NCI-H146 treated with DMSO at 0.1 percent for 48 hours (cell line): ENCODE measurements around the gene BAG3.
"Not testable (repeated sequence)": the region's sequence is repeated elsewhere in the genome, so short reads cannot be mapped to it uniquely, and the experiment has no call there.

Experiments used
- DNase-seq: peaks from one replicate; lab custom pipeline; 2025; ENCODE audit not compliant: unreplicated experiment; lab: John Stamatoyannopoulos, UW

Gene BAG3

DNA sequence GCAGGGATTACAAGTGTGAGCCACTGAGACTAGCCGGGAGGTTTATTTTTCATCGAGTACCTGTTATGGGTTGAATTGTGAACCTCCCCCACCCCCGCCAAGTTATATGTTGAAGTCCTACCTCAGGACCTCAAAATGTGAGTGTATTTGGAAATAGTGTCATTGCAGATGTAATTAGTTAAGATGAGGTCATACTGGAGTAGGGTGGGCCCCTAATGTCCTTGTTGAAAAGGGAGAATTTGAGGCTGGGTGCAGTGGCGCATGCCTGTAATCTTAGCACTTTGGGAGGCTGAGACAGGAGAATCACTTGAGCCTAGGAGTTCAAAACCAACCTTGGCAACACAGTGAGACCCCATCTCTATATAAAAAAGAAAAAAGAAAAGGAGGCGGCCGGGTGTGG, 10.8 kb upstream of the BAG3 start:
- DNase-seq: no peak

DNA sequence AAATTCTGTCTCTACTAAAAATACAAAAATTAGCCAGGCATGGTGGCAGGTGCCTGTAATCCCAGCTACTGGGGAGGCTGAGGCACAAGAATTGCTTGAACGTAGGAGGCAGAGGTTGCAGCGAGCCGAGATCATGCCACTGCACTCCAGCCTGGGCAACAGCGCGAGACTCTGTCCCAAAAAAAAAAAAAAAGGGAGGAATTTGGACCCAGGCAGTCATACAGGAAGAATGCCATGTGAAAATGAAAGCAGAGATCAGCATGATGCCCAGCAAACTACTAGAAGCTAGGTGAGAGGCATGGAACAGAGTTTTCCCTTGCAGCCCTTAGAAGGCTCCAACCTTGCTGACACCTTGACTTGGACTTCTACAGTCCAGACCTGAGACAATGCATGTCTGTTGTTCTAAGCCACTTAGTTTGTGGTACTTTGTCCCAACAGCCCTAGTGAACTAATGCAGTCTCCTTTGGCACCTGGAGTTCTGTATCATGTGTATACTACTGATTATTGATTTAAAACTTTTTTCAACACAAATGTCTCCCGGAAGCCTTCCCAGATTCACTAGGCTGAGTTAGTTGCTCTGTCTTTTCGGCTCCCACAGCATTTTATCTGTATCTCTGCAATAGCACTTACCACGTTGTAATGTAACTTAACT, 10.2 kb upstream of the BAG3 start:
- DNase-seq: no peak

DNA sequence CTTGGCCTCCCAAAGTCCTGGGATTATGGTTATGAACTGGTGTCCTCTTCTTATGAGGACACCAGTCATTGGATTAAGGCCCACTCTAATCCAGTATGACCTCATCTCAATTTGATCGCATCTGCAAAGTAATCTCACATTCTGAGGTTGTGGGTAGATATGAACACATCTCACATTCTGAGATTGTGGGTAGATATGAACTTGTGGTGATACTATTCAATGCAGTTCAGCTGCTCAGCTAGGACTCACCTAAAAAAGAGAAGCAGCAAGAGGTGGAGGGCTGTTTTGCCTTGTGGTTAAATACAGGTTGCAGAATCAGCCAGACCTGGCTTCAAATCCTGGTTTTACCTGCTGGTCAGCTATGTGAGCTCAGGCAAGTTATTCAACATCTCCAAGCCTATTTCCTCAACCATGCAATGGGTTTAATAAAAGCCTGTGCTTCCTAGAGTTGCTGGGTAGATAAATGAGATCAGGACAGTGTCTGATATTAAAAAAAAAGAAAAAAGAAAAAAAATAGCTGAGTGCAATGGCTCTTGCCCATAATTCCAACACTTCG, 8.5 kb upstream of the BAG3 start:
- no peak for DNase-seq

DNA sequence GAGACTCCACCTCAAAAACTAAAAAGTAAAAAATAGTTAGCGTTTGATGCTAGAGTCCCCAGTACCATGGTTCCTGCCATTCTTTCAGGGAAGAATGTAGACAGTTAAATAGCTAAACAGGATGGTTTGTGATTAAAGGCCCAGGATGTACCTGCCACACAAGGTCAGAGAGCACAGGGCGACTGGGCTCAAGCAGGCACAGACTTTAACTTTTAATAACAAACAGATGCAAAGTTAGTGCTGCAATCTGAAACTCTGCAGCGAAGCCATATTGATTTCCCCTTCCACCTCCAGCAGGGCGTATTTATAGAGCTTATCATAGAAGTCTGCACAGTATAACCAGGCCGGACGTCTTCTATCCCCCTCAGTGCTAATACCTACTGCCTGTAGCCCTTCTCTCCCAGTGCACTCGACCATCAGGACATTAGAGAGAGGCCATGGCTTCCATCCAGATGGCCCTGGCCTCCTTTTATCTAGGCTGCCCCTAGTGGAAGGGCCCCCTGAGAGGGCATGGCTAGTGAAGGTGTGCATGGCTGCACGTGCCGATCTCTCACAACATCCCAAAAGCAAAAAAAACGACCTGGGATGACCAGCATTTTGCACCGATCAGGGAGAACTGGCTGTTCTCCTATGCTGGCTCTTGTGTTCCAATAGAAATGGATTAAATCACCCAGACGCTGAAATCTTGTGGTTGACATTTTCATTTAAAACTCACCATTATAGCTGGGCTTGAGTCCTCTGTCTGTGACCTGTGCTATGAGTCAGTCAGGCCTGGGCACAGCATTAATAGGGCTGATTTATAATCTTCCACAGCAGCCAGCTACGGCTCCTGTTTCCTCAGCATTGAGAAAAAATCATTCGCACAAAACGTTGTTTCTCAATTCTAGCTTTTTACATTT, 7.6 kb upstream of the BAG3 start:
- DNase-seq: no peak

DNA sequence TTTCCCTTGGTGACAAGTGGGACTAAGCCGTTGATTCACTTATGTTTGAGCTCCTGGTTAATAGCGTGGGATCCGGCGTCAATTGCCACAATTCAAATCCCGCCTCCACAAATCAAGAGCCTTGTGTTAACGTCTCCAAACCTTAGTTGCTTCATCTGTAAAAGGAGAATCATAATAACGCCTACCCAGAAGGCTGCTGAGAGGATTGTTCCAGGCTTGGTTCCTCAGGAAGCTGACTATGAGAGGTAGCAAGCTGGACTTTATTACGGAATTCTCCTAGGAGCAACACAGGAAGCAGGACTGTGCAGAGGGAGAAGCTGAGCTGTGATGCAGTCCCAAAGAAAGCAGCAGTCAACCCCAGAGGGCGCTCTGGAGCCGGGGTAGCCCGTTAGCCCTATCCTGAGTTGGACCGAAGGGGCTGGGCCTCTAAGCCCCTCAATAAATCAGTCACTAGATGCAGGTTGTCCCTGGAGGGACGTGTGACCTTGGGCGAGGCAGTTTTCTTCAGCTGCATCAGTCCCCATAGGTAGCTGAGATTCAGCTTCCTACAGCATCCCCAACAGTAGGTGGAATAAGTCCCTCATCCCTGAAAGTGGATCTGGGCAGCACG, 6.9 kb upstream of the BAG3 start:
- DNase-seq: no peak

DNA sequence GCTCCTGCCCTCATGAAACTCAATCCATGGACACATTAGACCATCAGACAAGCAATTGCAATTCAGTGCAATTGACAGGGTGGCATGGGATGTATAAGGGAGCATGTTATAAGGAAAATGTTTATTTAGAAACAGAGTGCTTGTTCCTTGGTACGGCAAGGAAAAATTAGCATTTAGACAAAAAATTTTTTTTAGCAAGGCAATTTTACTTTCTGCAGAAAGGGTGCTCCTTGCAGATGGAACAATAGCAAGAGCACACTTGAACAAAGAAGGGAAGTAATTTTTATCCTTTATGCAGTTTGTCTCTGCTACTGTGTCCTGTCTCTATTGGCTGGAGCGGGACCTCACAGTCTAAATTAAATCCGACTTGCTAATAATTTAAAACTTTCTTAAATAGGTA, 6.2 kb upstream of the BAG3 start:
- DNase-seq: no peak

DNA sequence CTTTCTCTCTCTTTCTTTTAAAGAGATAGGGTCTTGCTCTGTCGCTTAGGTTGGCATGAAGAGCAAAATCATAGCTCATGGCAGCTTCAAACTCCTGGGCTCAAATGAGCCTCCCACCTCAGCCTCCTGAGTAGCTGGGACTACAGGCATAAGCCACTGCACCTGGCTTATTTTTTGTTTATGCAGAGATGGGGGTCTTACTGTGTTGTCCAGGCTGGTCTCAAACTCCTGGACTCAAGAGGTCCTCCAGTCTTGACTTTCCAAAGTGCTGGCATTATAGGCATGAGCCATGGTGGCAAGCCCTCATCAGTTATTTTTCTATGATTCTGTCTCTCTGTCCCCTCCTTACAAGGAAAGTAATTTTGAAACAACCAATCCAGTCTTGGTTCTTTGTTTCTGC, 1.1 kb upstream of the BAG3 start:
- DNase-seq: no peak

DNA sequence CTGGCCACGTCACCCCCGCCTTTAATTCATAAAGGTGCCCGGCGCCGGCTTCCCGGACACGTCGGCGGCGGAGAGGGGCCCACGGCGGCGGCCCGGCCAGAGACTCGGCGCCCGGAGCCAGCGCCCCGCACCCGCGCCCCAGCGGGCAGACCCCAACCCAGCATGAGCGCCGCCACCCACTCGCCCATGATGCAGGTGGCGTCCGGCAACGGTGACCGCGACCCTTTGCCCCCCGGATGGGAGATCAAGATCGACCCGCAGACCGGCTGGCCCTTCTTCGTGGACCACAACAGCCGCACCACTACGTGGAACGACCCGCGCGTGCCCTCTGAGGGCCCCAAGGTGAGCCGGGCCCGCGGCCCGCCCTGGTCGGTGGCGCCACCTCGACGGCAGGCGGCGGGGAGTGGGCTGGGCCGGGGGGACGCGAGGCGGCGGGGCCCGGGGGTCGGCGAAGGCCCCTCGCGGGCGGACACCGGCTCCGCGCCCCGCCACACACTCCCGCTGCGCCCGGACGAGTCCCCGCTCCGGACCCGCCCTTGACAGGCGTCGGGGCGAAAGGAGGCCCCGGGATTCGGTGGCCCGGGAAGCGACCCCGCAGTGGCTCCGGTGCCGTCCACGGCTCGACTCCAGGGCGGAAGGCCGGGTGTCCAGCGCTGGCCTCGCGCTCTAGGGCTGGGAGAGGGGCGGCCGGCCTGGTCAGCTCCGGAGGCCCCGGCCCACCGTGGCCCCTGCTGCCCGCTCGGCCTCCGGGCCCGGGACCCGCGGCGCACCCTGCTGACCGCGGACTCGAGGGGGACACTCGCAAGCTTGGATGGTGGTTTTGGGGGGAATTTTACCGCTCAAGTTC, 557 bp downstream of the BAG3 start:
- no peak for DNase-seq

DNA sequence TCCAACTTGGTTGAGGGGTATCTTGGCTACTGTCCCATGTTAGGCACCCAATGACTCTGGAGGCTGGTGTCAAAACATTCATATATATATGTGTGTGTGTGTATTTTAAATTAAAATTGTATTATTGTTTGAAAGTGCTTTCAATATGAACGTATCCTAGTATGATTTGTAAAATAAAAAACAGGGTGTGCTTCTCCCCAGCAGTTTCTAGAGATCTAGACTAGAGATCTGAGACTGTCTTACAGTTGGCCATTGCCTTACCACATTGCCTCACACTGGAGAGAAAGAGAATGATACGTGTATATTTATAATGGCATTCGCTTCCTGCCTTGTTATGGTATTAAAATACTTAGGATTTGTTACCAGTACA, 1.2 kb downstream of the BAG3 start:
- peak; percentile 25 for DNase-seq

DNA sequence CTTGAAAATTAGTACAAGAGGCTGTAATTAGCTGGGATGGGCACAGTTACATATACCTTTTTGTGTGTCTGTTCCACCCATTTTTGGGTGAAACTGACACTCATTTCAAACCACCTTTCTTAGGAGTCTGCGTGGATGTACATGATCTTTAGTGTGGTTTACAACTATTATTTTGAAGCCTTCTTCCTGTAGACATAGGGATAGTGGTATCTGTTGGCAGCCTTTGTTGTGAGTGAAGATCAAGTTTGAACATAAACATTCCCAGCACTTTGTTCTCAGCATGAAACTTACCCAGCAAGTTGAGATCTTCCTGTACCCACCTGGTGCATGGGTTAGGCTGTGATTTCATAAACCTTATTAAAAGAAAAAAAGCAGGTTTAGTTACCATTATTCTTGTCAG, 2.0 kb downstream of the BAG3 start:
- no peak for DNase-seq

DNA sequence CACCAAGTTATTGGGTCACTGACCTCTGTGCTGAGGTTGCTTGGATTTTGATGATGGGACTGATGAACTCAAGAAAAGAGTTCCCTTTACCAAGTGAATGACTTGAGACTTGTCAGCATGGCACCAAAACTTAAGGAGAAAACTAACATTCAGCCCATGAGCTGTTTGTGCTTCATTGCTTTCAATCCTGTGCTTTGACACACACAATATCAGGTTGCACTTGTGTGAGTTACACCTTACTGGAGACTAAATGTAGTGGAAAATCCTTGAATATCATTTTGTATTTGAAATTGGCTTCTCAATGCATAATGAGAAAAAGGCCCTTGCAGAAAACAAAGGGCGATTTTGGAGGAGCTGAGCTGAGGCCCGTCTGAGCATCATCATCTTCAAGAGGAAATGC, 2.7 kb downstream of the BAG3 start:
- no peak for DNase-seq

DNA sequence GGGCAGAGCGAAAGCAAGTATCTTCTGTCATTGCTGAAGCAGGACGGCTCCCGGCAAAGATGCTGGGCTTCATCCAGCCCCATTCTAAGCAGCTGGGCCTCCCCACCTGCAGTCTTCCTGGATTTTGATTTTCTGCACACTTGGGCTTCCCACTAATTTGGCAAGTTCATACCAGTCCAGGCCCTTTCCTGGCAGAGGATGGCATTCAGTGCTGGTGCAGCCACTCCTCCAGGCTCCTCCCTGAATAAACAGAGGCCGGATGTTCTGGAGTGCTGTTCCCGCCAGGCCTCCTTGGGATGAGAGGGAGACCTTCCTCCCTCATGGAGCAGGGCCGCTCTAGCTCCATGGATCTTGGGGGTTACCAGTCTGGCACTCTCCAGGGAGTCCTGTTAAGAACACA, 3.4 kb downstream of the BAG3 start:
- no peak for DNase-seq

DNA sequence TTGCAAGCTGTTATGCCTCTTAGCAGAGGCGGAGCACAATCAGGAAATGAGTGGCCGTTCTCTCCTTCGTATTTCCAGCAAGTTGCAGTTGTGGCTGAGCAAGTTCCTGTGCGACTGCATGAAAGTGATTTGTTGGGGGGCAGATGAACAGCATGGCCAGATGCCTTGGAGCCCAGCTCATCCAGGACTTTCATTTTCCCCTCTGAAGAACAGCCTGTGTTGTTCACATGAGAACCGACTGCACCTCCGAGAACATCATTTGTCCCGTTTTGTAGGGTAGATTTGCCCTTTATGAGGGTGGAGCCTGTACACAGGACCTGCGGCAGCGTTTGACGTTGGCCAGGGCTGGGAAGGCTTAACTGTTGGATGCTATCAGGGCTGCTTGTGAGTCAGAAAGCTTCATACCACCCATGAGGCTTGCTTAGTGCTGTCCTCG, 4.4 kb downstream of the BAG3 start:
- no peak for DNase-seq

DNA sequence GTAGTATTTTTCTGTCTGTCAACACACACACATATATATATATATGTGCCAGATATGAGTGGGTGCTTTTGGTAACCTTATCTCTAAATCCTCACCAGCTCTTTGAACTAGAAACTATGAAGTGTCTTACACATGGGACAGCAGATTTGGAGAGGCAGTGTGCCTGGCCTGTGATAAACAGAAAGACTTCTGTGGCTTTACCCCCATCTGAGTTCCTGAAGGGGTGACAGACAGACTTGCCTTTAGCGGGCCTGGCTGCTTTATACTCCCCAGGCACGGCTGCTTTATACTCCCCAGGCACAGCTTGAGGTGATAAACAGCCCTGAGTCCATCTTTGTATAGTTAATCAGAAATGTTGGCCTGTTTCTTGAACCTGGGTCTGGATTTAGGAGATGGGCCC, 5.6 kb downstream of the BAG3 start:
- DNase-seq: no peak

DNA sequence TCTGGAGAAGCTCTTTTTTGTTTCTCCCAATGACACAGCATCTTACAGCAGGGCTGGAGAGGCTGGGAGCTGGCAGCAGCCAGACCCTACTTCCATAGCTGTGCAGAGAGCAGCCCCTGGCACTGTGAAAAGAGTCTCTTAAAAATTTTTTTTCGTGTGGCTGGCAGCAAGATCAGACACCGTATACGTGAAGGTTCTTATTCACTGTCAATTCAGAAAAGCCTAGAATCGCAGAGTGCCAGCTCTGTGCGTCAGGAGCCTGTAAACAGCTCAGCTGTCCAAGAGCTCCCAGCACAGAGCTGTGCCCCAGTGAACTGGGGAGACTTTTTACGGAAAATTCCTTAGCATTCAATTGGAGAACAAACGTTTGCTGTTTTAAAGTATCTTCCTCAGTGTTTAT, 6.5 kb downstream of the BAG3 start:
- no peak for DNase-seq

DNA sequence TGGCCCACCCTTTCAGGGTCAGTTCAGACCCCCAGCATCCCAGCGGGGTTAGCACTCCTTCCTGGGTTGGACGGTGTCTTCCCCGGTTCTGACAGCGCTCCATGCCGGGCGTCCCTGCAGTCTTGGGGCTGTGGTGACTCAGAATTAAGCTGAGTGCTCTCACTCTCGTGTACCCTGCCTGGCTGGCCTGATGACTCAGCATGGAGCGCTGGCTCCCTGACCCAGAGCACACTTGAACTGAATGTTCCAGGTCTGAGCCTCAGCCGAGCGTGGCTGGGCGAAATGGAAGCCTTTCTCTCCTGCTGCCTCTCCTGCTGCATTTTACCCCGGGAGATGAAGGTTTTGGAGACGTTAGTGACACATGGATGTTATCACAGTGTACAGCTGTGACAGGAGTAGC, 7.1 kb downstream of the BAG3 start:
- DNase-seq: no peak

DNA sequence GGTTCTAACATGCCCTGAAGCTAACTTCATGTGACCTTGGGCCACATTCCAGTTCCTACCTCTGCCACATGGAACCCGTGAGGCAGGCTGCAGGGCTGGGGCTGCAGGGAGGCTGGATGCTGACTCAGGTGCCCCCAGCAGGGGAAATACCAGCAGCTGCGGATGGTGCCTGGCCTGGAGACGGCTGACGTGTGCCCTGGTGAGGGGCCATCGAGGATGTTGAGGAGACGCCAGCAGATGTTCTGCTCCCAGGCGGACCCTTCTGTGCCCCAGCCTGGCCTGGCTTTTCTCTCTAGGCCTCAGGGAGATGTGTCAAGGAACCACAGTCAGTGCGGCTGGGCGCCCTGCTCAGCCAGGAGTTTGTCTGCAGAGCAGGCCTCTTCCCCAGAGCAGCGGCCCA, 8.8 kb downstream of the BAG3 start:
- no peak for DNase-seq

DNA sequence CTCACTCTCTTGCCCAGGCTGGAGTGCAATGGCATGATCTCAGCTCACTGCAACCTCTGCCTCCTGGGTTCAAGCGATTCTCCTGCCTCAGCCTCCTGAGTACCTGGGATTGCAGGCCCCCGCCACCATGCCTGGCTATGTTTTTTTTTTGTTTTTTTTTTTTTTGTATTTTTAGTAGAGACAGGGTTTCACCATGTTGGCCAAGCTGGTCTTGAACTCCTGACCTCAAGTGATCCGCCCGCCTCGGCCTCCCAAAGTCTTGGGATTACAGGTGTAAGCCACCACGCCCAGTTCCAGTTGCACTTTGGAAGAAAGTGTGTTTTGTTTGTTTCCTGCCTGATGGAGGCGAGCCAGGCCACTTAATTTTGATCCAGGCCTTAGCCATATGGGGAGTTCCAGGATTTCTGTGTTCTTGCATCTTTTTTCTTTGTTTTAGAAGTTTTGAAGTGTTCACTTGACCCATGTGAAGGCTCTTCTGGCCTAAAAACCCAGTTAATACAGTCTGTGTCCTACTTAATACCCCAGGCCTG, 11.0 kb downstream of the BAG3 start:
- DNase-seq: not testable (repeated sequence)

DNA sequence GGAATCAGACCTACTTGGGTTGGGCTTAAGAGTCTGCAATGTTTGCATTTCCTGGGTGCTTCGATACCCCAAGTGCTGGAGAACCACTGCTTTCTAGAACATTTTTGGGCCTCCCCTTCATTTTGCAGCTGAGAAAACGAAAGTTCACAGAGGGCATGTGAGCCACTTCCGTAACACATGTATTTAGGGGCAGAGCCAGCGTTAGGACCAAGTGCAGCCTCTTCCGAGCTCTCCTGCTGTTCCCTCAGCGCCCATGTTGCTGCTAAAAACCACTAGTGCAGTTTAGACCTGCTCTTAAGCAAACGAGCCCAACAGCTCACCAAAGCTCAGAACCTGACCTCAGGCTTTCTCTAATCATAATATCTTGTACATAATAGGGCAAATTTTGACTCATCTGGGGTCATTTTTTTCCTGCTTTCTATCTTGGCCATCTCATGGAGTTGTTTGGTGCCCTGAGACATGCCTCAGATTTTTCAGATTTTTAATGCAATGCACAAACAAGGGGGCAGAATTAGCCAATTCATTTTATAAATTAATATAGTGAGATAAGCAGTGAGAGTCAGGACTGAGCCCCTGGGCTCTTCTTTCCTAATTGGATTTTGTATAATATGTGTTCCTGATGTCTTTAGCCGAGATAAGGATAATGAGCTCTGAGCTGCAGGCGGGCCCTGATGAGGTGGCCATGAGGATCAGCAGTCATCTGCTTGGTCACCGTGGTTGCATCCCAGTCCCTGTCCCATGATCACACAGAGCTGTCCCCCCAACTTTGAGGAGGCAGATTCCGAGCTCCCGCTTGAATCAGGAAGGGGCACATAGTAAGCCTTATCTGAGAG, 12.9 kb downstream of the BAG3 start:
- peak; percentile 4 for DNase-seq
